ENCODE measurements around the gene RPH3AL. TPM values are rescaled to one million over a fixed set of nuclear protein-coding genes. Genes with fewer than 3 reads are reported as not detected.
A peak's percentile ranks its signal among the peaks of the same experiment; 100 is the strongest.
"Not testable (repeated sequence)": the region's sequence is repeated elsewhere in the genome, so short reads cannot be mapped to it uniquely, and the experiment has no call there.

The RPH3AL gene
- total RNA-seq, 6 experiments from 2014 or later: 17.6 to 74.0 (median 25.7) TPM

DNA sequence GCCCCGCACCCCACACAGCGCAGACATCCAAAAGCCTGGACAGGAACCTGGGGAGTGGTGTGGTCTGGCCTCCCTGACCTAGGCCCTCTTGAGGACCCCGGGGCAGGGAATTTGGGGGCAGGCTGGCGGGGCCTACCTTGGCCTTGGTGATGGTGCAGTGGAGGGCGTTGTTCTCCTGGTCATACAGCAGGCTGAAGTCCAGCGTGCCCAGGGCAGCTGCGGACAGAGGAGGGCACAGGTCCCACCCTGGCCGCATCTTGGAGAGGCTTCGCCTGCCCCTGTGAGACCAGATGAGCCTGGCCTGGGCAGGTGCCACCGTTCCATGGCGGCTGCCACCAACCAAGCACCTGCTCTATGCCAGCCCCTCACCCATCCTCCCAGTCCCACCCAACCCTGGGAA lies 180.2 kb downstream of the RPH3AL start:
- Histone ChIP-seq H3K36me3 (no peaks in the 10 kb centered on the region), H3K27me3 (no peaks in the 10 kb centered on the region), H3K9me3 (no peaks in the 10 kb centered on the region), H3K4me1 (no peaks in the 10 kb centered on the region), H3K27ac (no peak overlapping the region), H3K4me3 (no peak overlapping the region)
- TF ChIP-seq POLR2A (IDR thresholded peaks at IDR 0.05): no peak
- DNase-seq (no peak), ATAC-seq (peak in 1 of 4 donors; percentile 12)
- WGBS (ENCODE audit: insufficient coverage, low coverage, low lambda C conversion rate, missing lambda C conversion rate): 100% methylated on average over 1 of the region's 11 CpGs
- intact Hi-C loops (cut with DNase I): no loop called here

DNA sequence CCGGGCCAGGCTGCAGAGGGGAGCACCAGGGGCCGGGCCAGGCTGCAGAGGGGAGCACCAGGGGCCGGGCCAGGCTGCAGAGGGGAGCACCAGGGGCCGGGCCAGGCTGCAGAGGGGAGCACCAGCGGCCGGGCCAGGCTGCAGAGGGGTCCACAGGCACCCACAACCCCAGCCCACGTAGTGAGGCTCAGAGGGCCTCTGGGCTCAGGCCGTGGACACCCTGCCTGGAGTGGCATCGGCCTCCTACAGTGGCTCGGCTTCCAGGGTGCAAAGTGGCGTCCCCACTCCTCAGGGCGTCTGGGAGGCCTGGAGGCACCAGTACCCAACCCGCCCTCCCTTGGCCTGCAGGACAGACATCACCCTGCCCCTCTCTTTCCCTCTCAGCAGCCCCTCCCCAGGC lies 180.7 kb downstream of the RPH3AL start:
- intact Hi-C loops (cut with DNase I): no loop called here
- Histone ChIP-seq H3K36me3 (no peaks in the 10 kb centered on the region), H3K9me3 (no peaks in the 10 kb centered on the region), H3K27ac (no peak overlapping the region), H3K27me3 (no peaks in the 10 kb centered on the region), H3K4me1 (no peaks in the 10 kb centered on the region), H3K4me3 (no peak overlapping the region)
- no CpG with 5 or more reads among the region's 13 CpGs for WGBS (ENCODE audit: insufficient coverage, low coverage, low lambda C conversion rate, missing lambda C conversion rate)
- ATAC-seq: no peak
- TF ChIP-seq, protein P1, sequence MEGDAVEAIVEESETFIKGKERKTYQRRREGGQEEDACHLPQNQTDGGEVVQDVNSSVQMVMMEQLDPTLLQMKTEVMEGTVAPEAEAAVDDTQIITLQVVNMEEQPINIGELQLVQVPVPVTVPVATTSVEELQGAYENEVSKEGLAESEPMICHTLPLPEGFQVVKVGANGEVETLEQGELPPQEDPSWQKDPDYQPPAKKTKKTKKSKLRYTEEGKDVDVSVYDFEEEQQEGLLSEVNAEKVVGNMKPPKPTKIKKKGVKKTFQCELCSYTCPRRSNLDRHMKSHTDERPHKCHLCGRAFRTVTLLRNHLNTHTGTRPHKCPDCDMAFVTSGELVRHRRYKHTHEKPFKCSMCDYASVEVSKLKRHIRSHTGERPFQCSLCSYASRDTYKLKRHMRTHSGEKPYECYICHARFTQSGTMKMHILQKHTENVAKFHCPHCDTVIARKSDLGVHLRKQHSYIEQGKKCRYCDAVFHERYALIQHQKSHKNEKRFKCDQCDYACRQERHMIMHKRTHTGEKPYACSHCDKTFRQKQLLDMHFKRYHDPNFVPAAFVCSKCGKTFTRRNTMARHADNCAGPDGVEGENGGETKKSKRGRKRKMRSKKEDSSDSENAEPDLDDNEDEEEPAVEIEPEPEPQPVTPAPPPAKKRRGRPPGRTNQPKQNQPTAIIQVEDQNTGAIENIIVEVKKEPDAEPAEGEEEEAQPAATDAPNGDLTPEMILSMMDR (IDR thresholded peaks at IDR 0.05): no peak
- TF ChIP-seq POLR2A (IDR thresholded peaks at IDR 0.05): no peak
- DNase-seq: no peak

DNA sequence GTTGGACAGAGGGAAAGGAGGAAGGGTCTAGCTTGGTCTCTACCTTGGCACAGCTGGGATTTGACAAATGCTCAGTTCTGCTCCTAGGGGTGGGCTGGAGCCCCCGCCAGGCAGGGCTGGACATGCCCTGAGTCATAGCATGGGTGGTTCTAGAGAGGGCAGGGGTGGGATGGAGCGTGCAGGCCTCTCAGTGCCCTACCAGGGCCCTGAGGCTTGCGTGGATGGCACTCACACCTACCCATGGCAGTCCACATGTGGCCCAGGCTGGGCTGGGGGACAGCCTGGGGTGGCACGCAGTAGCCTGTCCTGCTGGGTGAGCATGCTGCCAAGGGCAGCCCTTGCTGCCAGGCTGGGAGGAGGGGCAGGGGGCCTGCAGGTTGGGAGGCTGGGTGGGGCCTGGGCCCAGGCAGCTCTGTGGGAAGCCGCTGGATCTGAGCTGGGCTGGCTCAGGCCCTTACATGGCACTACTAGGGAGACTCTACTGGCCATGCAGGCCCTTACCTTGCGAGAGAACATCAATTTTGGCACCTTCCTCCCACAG lies 182.4 kb downstream of the RPH3AL start:
- intact Hi-C loops (cut with DNase I): no loop called here
- Histone ChIP-seq H3K27ac (no peak overlapping the region), H3K4me3 (no peak overlapping the region), H3K4me1 (no peaks in the 10 kb centered on the region), H3K36me3 (no peaks in the 10 kb centered on the region), H3K9me3 (no peaks in the 10 kb centered on the region), H3K27me3 (no peaks in the 10 kb centered on the region)
- TF ChIP-seq, protein P1 (IDR thresholded peaks at IDR 0.05): no peak
- TF ChIP-seq POLR2A (IDR thresholded peaks at IDR 0.05): no peak
- no peak for DNase-seq
- WGBS (ENCODE audit: insufficient coverage, low coverage, low lambda C conversion rate, missing lambda C conversion rate): no CpG with 5 or more reads among the region's 6 CpGs
- peak in 1 of 4 donors; percentile 42 for ATAC-seq

DNA sequence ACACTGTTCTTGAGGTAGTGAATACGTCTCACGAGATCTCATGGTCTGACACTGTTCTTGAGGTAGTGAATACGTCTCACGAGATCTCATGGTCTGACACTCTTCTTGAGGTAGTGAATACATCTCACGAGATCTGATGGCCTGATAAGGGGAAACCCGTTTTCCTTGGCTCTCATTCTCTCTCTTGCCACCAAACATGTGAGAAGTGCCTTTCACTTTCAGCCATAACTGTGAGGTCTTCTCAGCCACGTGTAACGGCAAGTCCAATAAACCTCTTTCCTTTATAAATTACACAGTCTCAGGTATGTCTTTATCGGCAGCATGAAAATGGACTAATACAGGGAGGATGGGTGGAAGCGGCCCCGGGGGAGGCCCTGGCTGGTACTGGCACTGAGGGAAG lies 184.0 kb downstream of the RPH3AL start:
- H3K4me1 ChIP-seq; H3K27ac ChIP-seq; H3K4me3 ChIP-seq; intact Hi-C loops (cut with DNase I); H3K9me3 ChIP-seq; H3K36me3 ChIP-seq; DNase-seq; H3K27me3 ChIP-seq; ATAC-seq: not testable (repeated sequence)
- WGBS (ENCODE audit: insufficient coverage, low coverage, low lambda C conversion rate, missing lambda C conversion rate): 81% methylated on average over 6 of the region's 11 CpGs

DNA sequence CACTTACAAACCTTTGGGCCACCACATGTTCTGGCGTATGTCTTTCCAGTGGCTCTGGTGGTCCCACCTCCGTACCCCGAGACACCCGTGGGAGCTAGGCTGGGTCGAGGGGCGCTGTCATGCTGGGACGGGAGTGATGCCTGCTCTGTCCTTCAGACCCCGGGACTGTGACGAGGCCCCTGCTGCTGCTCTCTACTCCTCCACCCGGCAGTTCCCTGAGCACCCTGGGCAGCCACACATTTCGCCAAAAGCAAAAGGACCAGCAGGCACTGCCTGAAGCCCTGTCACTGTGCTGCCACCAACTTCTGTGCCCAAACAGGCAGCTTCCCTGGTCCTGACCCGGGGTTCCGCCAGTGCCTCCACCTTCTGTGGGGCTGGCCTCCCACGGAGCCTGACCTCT lies 186.7 kb downstream of the RPH3AL start:
- Histone ChIP-seq H3K27ac (no peak overlapping the region), H3K4me3 (no peak overlapping the region), H3K4me1 (no peaks in the 10 kb centered on the region), H3K27me3 (no peaks in the 10 kb centered on the region), H3K36me3 (no peaks in the 10 kb centered on the region), H3K9me3 (no peaks in the 10 kb centered on the region)
- no peak for ATAC-seq
- DNase-seq: no peak
- intact Hi-C loops (cut with DNase I): no loop called here
- WGBS (ENCODE audit: insufficient coverage, low coverage, low lambda C conversion rate, missing lambda C conversion rate): 82% methylated on average over 6 of the region's 14 CpGs
- TF ChIP-seq POLR2A (IDR thresholded peaks at IDR 0.05): no peak
- TF ChIP-seq, protein P1 (IDR thresholded peaks at IDR 0.05): no peak

Measured in right lobe of liver (tissue), 6 donors.